A673 (cell line): ENCODE data around the gene BEX3. TPM values are rescaled to one million over a fixed set of nuclear protein-coding genes. Genes with fewer than 3 reads are reported as not detected.

Experiments
- BruUV-seq: library from RNA; stranded (reverse); fragments of 400-500 nt; replicated peaks from 2 replicates; lab custom pipeline; 2021; lab: Mats Ljungman, UMichigan
- CTCF ChIA-PET: fragments of 300-600 bp; sonication (Branson Sonifier 250); formaldehyde crosslinking; loops from one replicate; lab custom pipeline; 2022; ENCODE audit warnings: antibody characterized with exemption; lab: Charles Lee
- POLR2A ChIA-PET: fragments of 300-600 bp; sonication (Branson Sonifier 250); formaldehyde crosslinking; loops from one replicate; lab custom pipeline; 2022; ENCODE audit warnings: antibody characterized with exemption; ENCODE audit not compliant: low non-redundant PET; lab: Charles Lee
- DNase-seq: peaks from one replicate; pipeline ENCODE4 v3.0.0-alpha.2; 2015; ENCODE audit warnings: low spot score
- H3K27ac ChIP-seq: fragments of 200-600 bp; sonication (generic); 2 replicates; pipeline ENCODE4 v1.5.1; 2016; ENCODE audit warnings: mixed run types, low read depth, mild to moderate bottlenecking, mixed read lengths, antibody characterized with exemption, low read length; ENCODE audit not compliant: poor library complexity, severe bottlenecking
- H3K27me3 ChIP-seq: fragments of 200-600 bp; sonication (generic); replicated peaks from 2 replicates; pipeline ENCODE4 v1.6.1; 2017; ENCODE audit warnings: mixed run types, low read depth, mild to moderate bottlenecking, mixed read lengths, antibody characterized with exemption, low read length; ENCODE audit not compliant: insufficient read depth, poor library complexity
- H3K36me3 ChIP-seq: fragments of 200-600 bp; sonication (generic); 2 replicates; pipeline ENCODE4 v1.6.1; 2016; ENCODE audit warnings: mixed run types, mild to moderate bottlenecking, mixed read lengths, antibody characterized with exemption, low read length; ENCODE audit not compliant: insufficient read depth, poor library complexity, severe bottlenecking
- H3K4me1 ChIP-seq: fragments of 200-600 bp; sonication (generic); 2 replicates; pipeline ENCODE4 v1.6.1; 2017; ENCODE audit warnings: mixed run types, mild to moderate bottlenecking, mixed read lengths, antibody characterized with exemption, low read length; ENCODE audit not compliant: insufficient read depth, poor library complexity, severe bottlenecking
- H3K4me3 ChIP-seq: fragments of 200-600 bp; sonication (generic); 2 replicates; pipeline ENCODE4 v1.5.1; 2016; ENCODE audit warnings: low read depth, mixed run types, mild to moderate bottlenecking, mixed read lengths, low read length; ENCODE audit not compliant: poor library complexity, severe bottlenecking
- H3K9me3 ChIP-seq: fragments of 200-600 bp; sonication (generic); 2 replicates; pipeline ENCODE4 v1.6.1; 2016; ENCODE audit warnings: mixed run types, low read depth, mild to moderate bottlenecking, mixed read lengths, antibody characterized with exemption, low read length; ENCODE audit not compliant: poor library complexity, severe bottlenecking
- CTCF ChIP-seq: fragments of 300-800, 200-600 bp; sonication (generic); conservative IDR thresholded peaks from 2 replicates; pipeline ENCODE4 v1.5.1; 2017; ENCODE audit warnings: low read depth, mild to moderate bottlenecking, antibody characterized with exemption, low read length, moderate library complexity, mixed read lengths
- EZH2 ChIP-seq: fragments of 200-600 bp; sonication (generic); IDR thresholded peaks from 2 replicates; pipeline ENCODE4 v1.6.1; 2017; ENCODE audit warnings: borderline replicate concordance, low read depth, mild to moderate bottlenecking, mixed read lengths, antibody characterized with exemption, low read length; ENCODE audit not compliant: poor library complexity, severe bottlenecking
- intact Hi-C: fragments of 100-400 bp; cut with micrococcal nuclease; formaldehyde crosslinking; loops from one replicate; pipeline ENCODE4 v1.10.0; 2022; ENCODE audit not compliant: unreplicated experiment
- total RNA-seq: library from RNA; stranded (reverse); gene quantifications from 2 replicates; pipeline ENCODE4 v1.2.3, GENCODE V29; 2021

Gene BEX3
- total RNA-seq, 1 experiment from 2014 or later, result 254 TPM

- Histone ChIP-seq H3K4me3 (no peak overlapping the region), H3K27me3 (no peaks in the 10 kb centered on the region), H3K36me3 (no peaks in the 10 kb centered on the region), H3K27ac (no peak overlapping the region), H3K4me1 (peaks cover 8% of the 10 kb centered on the region), H3K9me3 (no peaks in the 10 kb centered on the region)
- BruUV-seq, result TSS peak; percentile 41
- TF ChIP-seq CTCF, result no peak
- no peak for DNase-seq
- ChIA-PET POLR2A (no interaction called here), CTCF (no interaction called here)
- intact Hi-C loops, result no loop called here
These were observed 20.3 kb downstream of the BEX3 start for GRCh38 chrX:103396660-103397059.

GRCh38 chrX:103397707-103398106 lies 21.4 kb downstream of the BEX3 start:
- Histone ChIP-seq H3K27ac (no peak overlapping the region), H3K4me3 (no peak overlapping the region), H3K9me3 (no peaks in the 10 kb centered on the region), H3K36me3 (no peaks in the 10 kb centered on the region), H3K27me3 (no peaks in the 10 kb centered on the region), H3K4me1 (peaks cover 8% of the 10 kb centered on the region)
- ChIA-PET CTCF (no interaction called here), POLR2A (no interaction called here)
- intact Hi-C loops, result no loop called here
- TF ChIP-seq CTCF (no peak), EZH2 (no peak)
- BruUV-seq, result no TSS peak
- no peak for DNase-seq

- intact Hi-C loops, result no loop called here
- Histone ChIP-seq H3K4me3 (no peak overlapping the region), H3K4me1 (peaks cover 8% of the 10 kb centered on the region), H3K9me3 (no peaks in the 10 kb centered on the region), H3K27me3 (no peaks in the 10 kb centered on the region), H3K27ac (no peak overlapping the region), H3K36me3 (no peaks in the 10 kb centered on the region)
- ChIA-PET CTCF (no interaction called here), POLR2A (no interaction called here)
- TF ChIP-seq EZH2 (no peak), CTCF (no peak)
- peak; percentile 64 for DNase-seq
- BruUV-seq, result no TSS peak
These were observed 22.1 kb downstream of the BEX3 start for GRCh38 chrX:103398421-103398864.
